ENCODE measurements around the gene ITGB7.
A peak's percentile ranks its signal among the peaks of the same experiment; 100 is the strongest.

The ITGB7 gene

DNA sequence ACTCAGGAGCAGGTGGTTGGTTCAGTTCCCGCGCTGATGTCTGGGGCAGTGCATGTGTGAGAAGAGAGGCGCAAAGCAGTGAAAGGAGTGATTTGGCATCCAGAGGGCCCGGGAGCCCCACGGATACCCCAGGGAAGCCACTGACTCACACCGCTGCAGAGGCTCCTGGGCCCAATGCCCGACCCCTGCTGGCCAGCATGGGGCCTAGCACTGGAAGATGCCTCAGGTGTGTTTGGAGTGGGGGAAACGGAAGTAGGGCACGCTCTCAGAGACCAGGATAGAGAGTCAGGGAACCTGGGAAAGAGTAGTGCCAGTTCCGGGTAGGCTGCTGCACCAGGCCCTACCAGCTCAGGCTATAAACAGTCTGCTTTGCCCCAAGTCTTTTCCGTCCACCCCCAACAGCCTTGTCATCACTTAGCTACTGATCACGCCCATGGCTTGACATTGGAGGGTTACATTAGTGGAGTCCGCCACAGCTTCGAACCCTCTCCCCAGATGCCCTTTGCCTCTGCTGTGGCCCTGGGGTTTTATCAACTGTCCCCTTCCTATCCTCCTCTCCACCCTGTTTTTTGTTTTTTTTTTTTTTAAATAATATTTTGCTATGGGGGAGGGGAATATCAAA lies 16.8 kb downstream of the ITGB7 start:
- CTCF ChIA-PET: interaction anchor here (0.6 to 7.5 kb wide), 13 partner anchors 9 to 124 kb away, joined by 3 to 94 read pairs (median 4); partner anchors contain the start of genes CSAD and ZNF740
- peaks cover 8 to 60% of the 10 kb centered on the region in 2 experiments; a peak in 2 of 3 replicates for H3K36me3 ChIP-seq (ENCODE audit: control insufficient read depth in 2 of 2, insufficient read depth in 1 of 2, low read length in 2 of 2)
- H3K27ac ChIP-seq (ENCODE audit: extremely low read depth, low read depth, low read length): no peak overlapping the region
- no peak overlapping the region for H3K4me3 ChIP-seq (ENCODE audit: low read depth, low read length)
- H3K9me3 ChIP-seq (ENCODE audit: control insufficient read depth, insufficient read depth, low read depth, low read length): no peaks in the 10 kb centered on the region
- no peaks in the 10 kb centered on the region for H3K4me1 ChIP-seq (ENCODE audit: control insufficient read depth, insufficient read depth, low read length)
- POLR2A ChIA-PET: interaction anchor here (1.0 to 2.3 kb wide), 2 partner anchors 9 to 31 kb away, joined by 4 to 9 read pairs; partner anchors contain the start of genes CSAD and ZNF740
- TF ChIP-seq ZNF664 (tag by site-specific recombination; IDR thresholded peaks at IDR 0.05) (no peak), ZBTB20 (tag by site-specific recombination; IDR thresholded peaks at IDR 0.05) (0 out of 2 replicates have a peak, but pooled peaks have one; percentile 22), ZNF791 (tag by site-specific recombination; IDR thresholded peaks at IDR 0.05) (no peak), GLI4 (tag by site-specific recombination; IDR thresholded peaks at IDR 0.05) (no peak), BCL11B (tag by site-specific recombination; IDR thresholded peaks at IDR 0.05; ENCODE audit: low read depth) (no peak), ZNF660 (tag by site-specific recombination; IDR thresholded peaks at IDR 0.05) (peak; percentile 77), ZBTB21 (tag by site-specific recombination; IDR thresholded peaks at IDR 0.05) (no peak), ZNF654 (tag by site-specific recombination; IDR thresholded peaks at IDR 0.05; ENCODE audit: low read depth) (peak; percentile 37; the same call in 1 of the 2 replicates), ZEB2 (tag by site-specific recombination; IDR thresholded peaks at IDR 0.05) (0 out of 2 replicates have a peak, but pooled peaks have one; percentile 39), CTCF (tag by site-specific recombination; IDR thresholded peaks at IDR 0.05) (peak; percentile 58), SCRT1 (tag by site-specific recombination; IDR thresholded peaks at IDR 0.05; ENCODE audit: borderline replicate concordance) (peak; percentile 82; the same call in 1 of the 2 replicates), IKZF3 (tag by site-specific recombination; IDR thresholded peaks at IDR 0.05) (peak; percentile 31; the same call in 1 of the 2 replicates), KLF9 (tag by site-specific recombination; IDR thresholded peaks at IDR 0.05; ENCODE audit: low read depth) (no peak), ZNF449 (tag by site-specific recombination; IDR thresholded peaks at IDR 0.05) (no peak), ZNF544 (tag by site-specific recombination; IDR thresholded peaks at IDR 0.05) (no peak), ZNF433 (tag by site-specific recombination; IDR thresholded peaks at IDR 0.05; ENCODE audit: low read depth) (no peak), ZNF558 (tag by site-specific recombination; IDR thresholded peaks at IDR 0.05) (no peak), ZNF37A (tag by site-specific recombination; IDR thresholded peaks at IDR 0.05) (no peak), ZNF585B (tag by site-specific recombination; IDR thresholded peaks at IDR 0.05) (no peak), ZNF274 (IDR thresholded peaks at IDR 0.05; ENCODE audit: low read length) (no peak), ZNF274 (tag by site-specific recombination; IDR thresholded peaks at IDR 0.05; ENCODE audit: borderline replicate concordance) (no peak), ZBTB11 (tag by site-specific recombination; conservative IDR thresholded peaks at IDR 0.05; ENCODE audit: low read depth) (no peak), PATZ1 (tag by site-specific recombination; IDR thresholded peaks at IDR 0.05) (0 out of 2 replicates have a peak, but pooled peaks have one; percentile 40), ZNF76 (tag by site-specific recombination; IDR thresholded peaks at IDR 0.05; ENCODE audit: borderline replicate concordance, low read depth) (peak; percentile 57; the same call in 1 of the 2 replicates), ZNF18 (tag by site-specific recombination; IDR thresholded peaks at IDR 0.05) (peak; percentile 66)
- TF ChIP-seq, protein P1, sequence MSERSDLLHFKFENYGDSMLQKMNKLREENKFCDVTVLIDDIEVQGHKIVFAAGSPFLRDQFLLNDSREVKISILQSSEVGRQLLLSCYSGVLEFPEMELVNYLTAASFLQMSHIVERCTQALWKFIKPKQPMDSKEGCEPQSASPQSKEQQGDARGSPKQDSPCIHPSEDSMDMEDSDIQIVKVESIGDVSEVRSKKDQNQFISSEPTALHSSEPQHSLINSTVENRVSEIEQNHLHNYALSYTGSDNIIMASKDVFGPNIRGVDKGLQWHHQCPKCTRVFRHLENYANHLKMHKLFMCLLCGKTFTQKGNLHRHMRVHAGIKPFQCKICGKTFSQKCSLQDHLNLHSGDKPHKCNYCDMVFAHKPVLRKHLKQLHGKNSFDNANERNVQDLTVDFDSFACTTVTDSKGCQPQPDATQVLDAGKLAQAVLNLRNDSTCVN (tag by site-specific recombination; optimal IDR thresholded peaks at IDR 0.05): peak; percentile 10
